ENCODE data around the gene DYNLRB2.

DNA sequence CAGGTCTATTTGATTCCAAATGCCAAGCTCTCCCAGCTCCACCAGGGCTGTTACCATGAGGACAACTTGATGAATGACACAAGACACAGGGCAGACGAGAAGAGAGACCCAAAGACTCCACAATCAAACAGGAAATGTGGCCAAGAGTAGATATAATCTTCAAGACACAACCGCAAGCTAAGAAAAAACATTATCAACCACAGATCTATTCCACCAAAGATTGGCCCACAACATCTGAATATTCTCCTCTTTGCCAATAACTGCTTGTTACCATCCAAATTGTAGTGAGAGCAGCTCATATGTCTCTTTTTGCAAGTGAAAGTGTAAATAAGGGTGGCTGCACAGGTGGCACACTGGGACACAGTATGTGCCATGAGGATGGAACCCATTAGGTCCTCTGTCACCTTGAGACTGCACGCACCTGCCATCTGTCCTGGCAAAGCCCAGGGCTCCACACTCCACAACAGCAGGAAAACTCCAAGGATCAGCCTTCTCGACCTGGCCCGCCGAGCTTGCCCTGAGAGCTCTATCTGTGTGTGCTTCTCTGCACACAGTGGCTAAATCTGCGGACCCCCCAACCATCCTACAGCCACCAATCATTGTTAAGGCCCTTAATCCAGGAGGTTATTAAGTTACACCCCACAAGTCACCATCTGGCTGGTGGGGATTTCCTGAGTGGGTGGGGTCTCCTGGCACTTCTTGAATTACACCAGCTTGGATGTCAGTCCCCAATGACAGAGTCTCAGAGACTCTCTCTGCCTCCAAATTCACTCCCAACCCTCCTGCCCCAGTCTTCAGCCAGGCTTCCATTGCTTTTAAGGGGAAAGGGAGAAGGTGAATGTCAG lies 50.5 kb downstream of the DYNLRB2 start:
- TF ChIP-seq CTCF (IDR thresholded peaks at IDR 0.05) (no peak), EZH2 (IDR thresholded peaks at IDR 0.05) (no peak)

Measured in neural progenitor cell (in vitro differentiated cells).